IPS-NIHi11 (cell line): ENCODE measurements around the gene SLC6A17.

Source experiments
- DNase-seq: peaks from one replicate; pipeline ENCODE4 v3.0.0; 2012; ENCODE audit warnings: mixed read lengths, low spot score

Gene SLC6A17

GRCh38 chr1:110135666-110136065, 14.6 kb upstream of the SLC6A17 start:
- no peak for DNase-seq

- peak; percentile 84 for DNase-seq
Observed at GRCh38 chr1:110136911-110137310, 13.4 kb upstream of the SLC6A17 start.

GRCh38 chr1:110138956-110139355, 11.3 kb upstream of the SLC6A17 start:
- DNase-seq, result no peak

- no peak for DNase-seq
Observed at GRCh38 chr1:110144366-110144765, 5.9 kb upstream of the SLC6A17 start.

- DNase-seq, result no peak
Observed at GRCh38 chr1:110148961-110149360, 1.3 kb upstream of the SLC6A17 start.

GRCh38 chr1:110151175-110151669, 928 bp downstream of the SLC6A17 start:
- DNase-seq, result no peak

GRCh38 chr1:110152133-110152785, 2.0 kb downstream of the SLC6A17 start:
- DNase-seq, result no peak

GRCh38 chr1:110153407-110153950, 3.2 kb downstream of the SLC6A17 start:
- no peak for DNase-seq

GRCh38 chr1:110155878-110156522, 5.7 kb downstream of the SLC6A17 start:
- peak; percentile 92 for DNase-seq

- DNase-seq, result no peak
Observed at GRCh38 chr1:110158261-110158660, 8.0 kb downstream of the SLC6A17 start.

GRCh38 chr1:110159168-110159567, 8.9 kb downstream of the SLC6A17 start:
- DNase-seq, result no peak

- no peak for DNase-seq
Observed at GRCh38 chr1:110160538-110161100, 10.3 kb downstream of the SLC6A17 start.

GRCh38 chr1:110161165-110161564, 10.9 kb downstream of the SLC6A17 start:
- no peak for DNase-seq

GRCh38 chr1:110161849-110162248, 11.6 kb downstream of the SLC6A17 start:
- no peak for DNase-seq

GRCh38 chr1:110163591-110163990, 13.3 kb downstream of the SLC6A17 start:
- no peak for DNase-seq

GRCh38 chr1:110164725-110165350, 14.5 kb downstream of the SLC6A17 start:
- no peak for DNase-seq

- DNase-seq, result no peak
Observed at GRCh38 chr1:110165761-110166231, 15.5 kb downstream of the SLC6A17 start.

GRCh38 chr1:110166861-110167260, 16.6 kb downstream of the SLC6A17 start:
- no peak for DNase-seq

- peak; percentile 46 for DNase-seq
Observed at GRCh38 chr1:110170766-110171733, 20.8 kb downstream of the SLC6A17 start.

- no peak for DNase-seq
Observed at GRCh38 chr1:110172001-110172400, 21.7 kb downstream of the SLC6A17 start.

- DNase-seq, result no peak
Observed at GRCh38 chr1:110173466-110174105, 23.3 kb downstream of the SLC6A17 start.
